Measurements from ENCODE around the gene PIGH.

The PIGH gene

DNA sequence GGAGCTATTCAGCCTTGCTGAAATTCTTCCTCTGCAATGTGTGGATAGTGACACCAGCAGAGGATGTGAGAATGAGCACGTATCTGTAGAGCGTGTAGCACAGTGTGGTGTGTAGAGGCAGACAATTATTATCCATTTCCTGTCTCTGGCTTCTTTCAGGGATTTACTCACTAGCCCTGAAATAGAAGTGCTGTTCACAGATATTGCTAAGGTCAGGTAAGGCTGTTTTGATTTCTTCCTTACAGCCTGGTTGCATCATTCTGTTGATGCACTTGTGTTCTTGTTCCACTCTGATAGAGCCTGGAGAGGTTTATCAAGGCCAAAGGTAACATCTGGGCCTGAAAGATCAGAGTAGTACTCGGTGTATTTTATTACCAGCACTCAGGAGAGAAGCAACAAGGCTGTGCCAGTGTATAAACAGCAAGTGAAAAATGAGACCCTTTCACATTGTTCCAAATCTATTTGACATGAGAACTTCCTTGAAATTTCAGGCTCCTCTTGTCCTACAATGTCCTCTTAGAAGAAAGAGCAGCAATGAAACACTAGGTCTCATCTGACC lies 36.4 kb upstream of the PIGH start:
- DNase-seq: peak; percentile 42
- Histone ChIP-seq H2BK15ac (ENCODE audit: low read depth, poor library complexity, severe bottlenecking) (no peak overlapping the region), H2BK12ac (ENCODE audit: low read length in 2 of 2) (no peak overlapping the region), H2AFZ (ENCODE audit: low read depth, low read length) (no peak overlapping the region), H2BK120ac (ENCODE audit: low read depth, low read length) (no peak overlapping the region), H2BK5ac (ENCODE audit: low read depth, low read length, poor library complexity, severe bottlenecking) (no peak overlapping the region), H3K23ac (ENCODE audit: low read length in 2 of 2) (no peak overlapping the region), H3K4ac (ENCODE audit: low read depth in 1 of 2, low read length in 2 of 2) (no peak overlapping the region), H3K18ac (ENCODE audit: low read depth in 1 of 2, low read length in 2 of 2) (no peak overlapping the region), H3K4me3 (ENCODE audit: insufficient read depth in 1 of 2, low read depth in 1 of 2, low read length in 2 of 2) (no peak overlapping the region), H3K27me3 (ENCODE audit: control insufficient read depth in 1 of 2, insufficient read depth in 1 of 2, low read length in 2 of 2) (no peaks in the 10 kb centered on the region), H3K9ac (ENCODE audit: low read length) (no peak overlapping the region), H3K9me3 (ENCODE audit: control insufficient read depth, low read length) (no peaks in the 10 kb centered on the region), H3K14ac (ENCODE audit: low read length in 2 of 2) (no peak overlapping the region), H4K8ac (ENCODE audit: low read length) (no peak overlapping the region), H3K79me1 (replicated peaks; ENCODE audit: low read length, poor library complexity, severe bottlenecking) (peaks cover 2% of the 10 kb centered on the region), H2AK5ac (ENCODE audit: low read length, severe bottlenecking) (no peak overlapping the region), H3K4me2 (ENCODE audit: low read length, poor library complexity, severe bottlenecking) (no peak overlapping the region), H3K36me3 (ENCODE audit: control insufficient read depth in 1 of 2, insufficient read depth in 2 of 2, low read depth in 1 of 2, low read length in 2 of 2) (no peaks in the 10 kb centered on the region), H4K91ac (ENCODE audit: low read length) (no peak overlapping the region), H3K27ac (ENCODE audit: low read length, poor library complexity, severe bottlenecking) (no peak overlapping the region), H3K4me1 (ENCODE audit: control insufficient read depth, insufficient read depth, low read depth, low read length) (no peaks in the 10 kb centered on the region)
- WGBS: 23% methylated on average over 3 of the region's 3 CpGs

DNA sequence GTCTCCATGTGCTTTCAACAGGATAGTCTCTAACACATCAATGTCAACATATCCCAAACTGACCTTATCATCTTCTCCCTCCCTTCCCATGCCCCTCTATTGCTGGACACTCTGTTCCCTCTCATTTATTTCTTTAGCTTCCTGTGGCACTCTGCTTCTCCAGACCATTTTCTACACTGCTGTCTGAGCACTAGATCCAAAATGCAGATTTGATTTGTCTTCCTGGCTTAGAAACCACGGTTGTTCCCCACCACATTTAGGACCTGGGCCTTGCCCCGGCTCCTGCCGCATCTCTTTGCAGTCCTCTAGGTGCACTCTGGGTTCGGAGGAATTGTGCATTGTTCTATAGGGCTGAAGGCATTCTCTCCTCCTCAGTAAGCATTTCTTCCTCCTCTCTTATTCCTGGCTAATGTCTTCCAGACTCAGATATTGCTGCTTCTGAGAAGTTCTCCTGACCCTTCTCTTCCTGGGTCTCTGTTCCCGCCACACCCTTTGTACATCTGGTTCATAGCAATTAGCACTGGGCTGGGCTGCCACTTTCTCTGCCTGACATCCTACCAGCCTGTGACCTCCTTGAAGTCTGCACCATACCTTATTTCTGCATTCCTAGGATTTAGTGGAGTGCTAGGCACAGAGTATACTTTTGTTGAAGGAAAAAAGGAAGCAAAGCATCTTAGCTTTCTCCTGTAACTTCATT lies 33.5 kb upstream of the PIGH start:
- no peak overlapping the region for H3K4me2 ChIP-seq (ENCODE audit: low read length, poor library complexity, severe bottlenecking)
- H3K9me3 ChIP-seq (ENCODE audit: control insufficient read depth, low read length): no peaks in the 10 kb centered on the region
- no peaks in the 10 kb centered on the region for H3K27me3 ChIP-seq (ENCODE audit: control insufficient read depth in 1 of 2, insufficient read depth in 1 of 2, low read length in 2 of 2)
- no peak overlapping the region for H3K4ac ChIP-seq (ENCODE audit: low read depth in 1 of 2, low read length in 2 of 2)
- H2BK15ac ChIP-seq (ENCODE audit: low read depth, poor library complexity, severe bottlenecking): no peak overlapping the region
- no peak overlapping the region for H4K91ac ChIP-seq (ENCODE audit: low read length)
- no peak overlapping the region for H3K4me3 ChIP-seq (ENCODE audit: insufficient read depth in 1 of 2, low read depth in 1 of 2, low read length in 2 of 2)
- no peak overlapping the region for H3K9ac ChIP-seq (ENCODE audit: low read length)
- H3K14ac ChIP-seq (ENCODE audit: low read length in 2 of 2): no peak overlapping the region
- H3K79me1 ChIP-seq (replicated peaks; ENCODE audit: low read length, poor library complexity, severe bottlenecking): peaks cover 2% of the 10 kb centered on the region
- no peak overlapping the region for H2BK5ac ChIP-seq (ENCODE audit: low read depth, low read length, poor library complexity, severe bottlenecking)
- 90% methylated on average over 5 of the region's 5 CpGs for WGBS
- no peaks in the 10 kb centered on the region for H3K36me3 ChIP-seq (ENCODE audit: control insufficient read depth in 1 of 2, insufficient read depth in 2 of 2, low read depth in 1 of 2, low read length in 2 of 2)
- no peak overlapping the region for H3K23ac ChIP-seq (ENCODE audit: low read length in 2 of 2)
- no peaks in the 10 kb centered on the region for H3K4me1 ChIP-seq (ENCODE audit: control insufficient read depth, insufficient read depth, low read depth, low read length)
- H3K18ac ChIP-seq (ENCODE audit: low read depth in 1 of 2, low read length in 2 of 2): no peak overlapping the region
- no peak for DNase-seq
- no peak overlapping the region for H2AFZ ChIP-seq (ENCODE audit: low read depth, low read length)
- H2BK12ac ChIP-seq (ENCODE audit: low read length in 2 of 2): no peak overlapping the region
- no peak overlapping the region for H4K8ac ChIP-seq (ENCODE audit: low read length)
- H3K27ac ChIP-seq (ENCODE audit: low read length, poor library complexity, severe bottlenecking): no peak overlapping the region
- H2AK5ac ChIP-seq (ENCODE audit: low read length, severe bottlenecking): no peak overlapping the region
- H2BK120ac ChIP-seq (ENCODE audit: low read depth, low read length): no peak overlapping the region

DNA sequence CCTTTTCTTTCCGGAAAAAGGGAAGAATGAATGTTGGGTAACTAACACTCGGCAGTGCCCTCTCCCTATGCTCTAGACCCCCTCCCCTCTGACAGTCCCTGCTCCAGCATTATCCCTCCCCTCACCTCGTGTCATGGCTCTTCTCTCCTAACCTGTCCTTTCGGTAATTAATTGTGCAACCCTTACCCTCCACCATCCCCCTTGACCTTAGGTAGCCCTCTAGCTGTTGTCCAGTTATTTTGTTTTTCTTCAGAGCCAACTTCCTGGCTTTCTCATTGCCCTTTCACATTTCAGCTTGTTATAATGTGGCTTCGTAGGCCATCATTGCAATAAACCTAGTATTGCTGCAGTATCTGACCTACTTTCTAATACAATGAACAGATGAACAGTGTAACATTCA lies 30.9 kb upstream of the PIGH start:
- DNase-seq: no peak
- no peak overlapping the region for H2AK5ac ChIP-seq (ENCODE audit: low read length, severe bottlenecking)
- H2AFZ ChIP-seq (ENCODE audit: low read depth, low read length): no peak overlapping the region
- H3K4me3 ChIP-seq (ENCODE audit: insufficient read depth in 1 of 2, low read depth in 1 of 2, low read length in 2 of 2): no peak overlapping the region
- no peak overlapping the region for H2BK120ac ChIP-seq (ENCODE audit: low read depth, low read length)
- H3K4me1 ChIP-seq (ENCODE audit: control insufficient read depth, insufficient read depth, low read depth, low read length): no peaks in the 10 kb centered on the region
- no peak overlapping the region for H3K18ac ChIP-seq (ENCODE audit: low read depth in 1 of 2, low read length in 2 of 2)
- H3K79me1 ChIP-seq (replicated peaks; ENCODE audit: low read length, poor library complexity, severe bottlenecking): no peaks in the 10 kb centered on the region
- no peak overlapping the region for H2BK15ac ChIP-seq (ENCODE audit: low read depth, poor library complexity, severe bottlenecking)
- no peak overlapping the region for H3K9ac ChIP-seq (ENCODE audit: low read length)
- H2BK12ac ChIP-seq (ENCODE audit: low read length in 2 of 2): no peak overlapping the region
- no peak overlapping the region for H3K23ac ChIP-seq (ENCODE audit: low read length in 2 of 2)
- H3K27ac ChIP-seq (ENCODE audit: low read length, poor library complexity, severe bottlenecking): no peak overlapping the region
- H4K8ac ChIP-seq (ENCODE audit: low read length): no peak overlapping the region
- no peak overlapping the region for H3K4ac ChIP-seq (ENCODE audit: low read depth in 1 of 2, low read length in 2 of 2)
- H3K9me3 ChIP-seq (ENCODE audit: control insufficient read depth, low read length): no peaks in the 10 kb centered on the region
- no peaks in the 10 kb centered on the region for H3K36me3 ChIP-seq (ENCODE audit: control insufficient read depth in 1 of 2, insufficient read depth in 2 of 2, low read depth in 1 of 2, low read length in 2 of 2)
- H3K27me3 ChIP-seq (ENCODE audit: control insufficient read depth in 1 of 2, insufficient read depth in 1 of 2, low read length in 2 of 2): no peaks in the 10 kb centered on the region
- H4K91ac ChIP-seq (ENCODE audit: low read length): no peak overlapping the region
- WGBS: 73% methylated on average over 5 of the region's 5 CpGs
- no peak overlapping the region for H3K4me2 ChIP-seq (ENCODE audit: low read length, poor library complexity, severe bottlenecking)
- H2BK5ac ChIP-seq (ENCODE audit: low read depth, low read length, poor library complexity, severe bottlenecking): no peak overlapping the region
- no peak overlapping the region for H3K14ac ChIP-seq (ENCODE audit: low read length in 2 of 2)

DNA sequence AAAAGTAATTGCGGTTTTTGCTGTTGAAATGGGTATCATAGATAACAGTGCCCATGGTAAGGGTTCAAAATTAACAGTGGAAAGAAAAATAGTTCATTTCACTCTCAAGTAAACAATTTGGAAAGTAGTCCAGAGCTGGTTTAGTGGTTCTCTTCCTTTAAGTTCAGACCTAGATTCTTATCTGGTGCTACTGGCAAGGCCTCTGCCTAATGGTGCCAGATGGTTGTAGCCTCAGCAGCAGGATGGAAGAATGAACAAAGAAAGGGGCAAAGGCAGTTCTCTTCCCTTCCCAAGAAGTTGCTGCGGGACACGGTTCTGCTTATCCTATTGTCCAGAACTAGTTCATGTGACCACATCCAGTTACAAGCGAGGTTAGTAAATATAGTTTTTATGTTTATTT lies 30.1 kb upstream of the PIGH start:
- H3K14ac ChIP-seq (ENCODE audit: low read length in 2 of 2): no peak overlapping the region
- H2AFZ ChIP-seq (ENCODE audit: low read depth, low read length): no peak overlapping the region
- DNase-seq: no peak
- H3K4me2 ChIP-seq (ENCODE audit: low read length, poor library complexity, severe bottlenecking): no peak overlapping the region
- no peak overlapping the region for H2BK15ac ChIP-seq (ENCODE audit: low read depth, poor library complexity, severe bottlenecking)
- 100% methylated on average over 2 of the region's 4 CpGs for WGBS
- no peak overlapping the region for H2BK12ac ChIP-seq (ENCODE audit: low read length in 2 of 2)
- no peaks in the 10 kb centered on the region for H3K4me1 ChIP-seq (ENCODE audit: control insufficient read depth, insufficient read depth, low read depth, low read length)
- no peak overlapping the region for H4K8ac ChIP-seq (ENCODE audit: low read length)
- no peak overlapping the region for H2BK120ac ChIP-seq (ENCODE audit: low read depth, low read length)
- H3K4ac ChIP-seq (ENCODE audit: low read depth in 1 of 2, low read length in 2 of 2): no peak overlapping the region
- no peaks in the 10 kb centered on the region for H3K9me3 ChIP-seq (ENCODE audit: control insufficient read depth, low read length)
- no peak overlapping the region for H2AK5ac ChIP-seq (ENCODE audit: low read length, severe bottlenecking)
- H3K79me1 ChIP-seq (replicated peaks; ENCODE audit: low read length, poor library complexity, severe bottlenecking): no peaks in the 10 kb centered on the region
- no peak overlapping the region for H3K18ac ChIP-seq (ENCODE audit: low read depth in 1 of 2, low read length in 2 of 2)
- H3K4me3 ChIP-seq (ENCODE audit: insufficient read depth in 1 of 2, low read depth in 1 of 2, low read length in 2 of 2): no peak overlapping the region
- no peak overlapping the region for H2BK5ac ChIP-seq (ENCODE audit: low read depth, low read length, poor library complexity, severe bottlenecking)
- H3K27me3 ChIP-seq (ENCODE audit: control insufficient read depth in 1 of 2, insufficient read depth in 1 of 2, low read length in 2 of 2): no peaks in the 10 kb centered on the region
- H3K36me3 ChIP-seq (ENCODE audit: control insufficient read depth in 1 of 2, insufficient read depth in 2 of 2, low read depth in 1 of 2, low read length in 2 of 2): no peaks in the 10 kb centered on the region
- H4K91ac ChIP-seq (ENCODE audit: low read length): no peak overlapping the region
- H3K27ac ChIP-seq (ENCODE audit: low read length, poor library complexity, severe bottlenecking): no peak overlapping the region
- H3K23ac ChIP-seq (ENCODE audit: low read length in 2 of 2): no peak overlapping the region
- no peak overlapping the region for H3K9ac ChIP-seq (ENCODE audit: low read length)

All from mesenchymal stem cell (in vitro differentiated cells and primary cell).